SK-N-MC (cell line): ENCODE results near the gene GRPR.
"Not testable (repeated sequence)": the region's sequence is repeated elsewhere in the genome, so short reads cannot be mapped to it uniquely, and the experiment has no call there.

Experiments
- DNase-seq: peaks from one replicate; pipeline ENCODE4 v3.0.0-alpha.2; 2011; ENCODE audit warnings: low read depth, low spot score
- H3K27ac ChIP-seq: fragments of 200-600 bp; sonication (generic); 2 replicates; pipeline ENCODE4 v1.5.1; 2016; ENCODE audit warnings: mixed run types
- H3K36me3 ChIP-seq: fragments of 200-600 bp; sonication (generic); 2 replicates; pipeline ENCODE4 v1.6.1; 2017; ENCODE audit warnings: antibody characterized with exemption, low read length, mixed read lengths; ENCODE audit not compliant: insufficient read depth
- H3K4me3 ChIP-seq: fragments of 200-600 bp; sonication (generic); 2 replicates; pipeline ENCODE4 v1.5.1; 2016
- H3K9ac ChIP-seq: fragments of 200-600 bp; sonication (generic); 2 replicates; pipeline ENCODE4 v1.8.0; 2017; ENCODE audit warnings: mixed run types, mixed read lengths; ENCODE audit not compliant: insufficient read length
- H3K9me3 ChIP-seq: fragments of 200-600 bp; sonication (generic); 2 replicates; pipeline ENCODE4 v1.6.1; 2017; ENCODE audit warnings: low read depth, mild to moderate bottlenecking, antibody characterized with exemption, low read length, moderate library complexity, mixed read lengths
- EZH2 ChIP-seq: fragments of 200-600 bp; sonication (generic); IDR thresholded peaks from one replicate; pipeline ENCODE4 v1.6.1; 2017; ENCODE audit warnings: antibody characterized with exemption
- FOXP2 ChIP-seq: optimal IDR thresholded peaks from 2 replicates; pipeline ENCODE3; 2011; ENCODE audit warnings: mild to moderate bottlenecking, moderate library complexity; ENCODE audit not compliant: insufficient read depth; ENCODE audit errors: extremely low read length, control extremely low read depth
- POLR2AphosphoS5 ChIP-seq: IDR thresholded peaks from 2 replicates; pipeline ENCODE4 v1.6.1; 2012; ENCODE audit warnings: mild to moderate bottlenecking, low read depth, low read length, borderline replicate concordance

GRPR gene

DNA sequence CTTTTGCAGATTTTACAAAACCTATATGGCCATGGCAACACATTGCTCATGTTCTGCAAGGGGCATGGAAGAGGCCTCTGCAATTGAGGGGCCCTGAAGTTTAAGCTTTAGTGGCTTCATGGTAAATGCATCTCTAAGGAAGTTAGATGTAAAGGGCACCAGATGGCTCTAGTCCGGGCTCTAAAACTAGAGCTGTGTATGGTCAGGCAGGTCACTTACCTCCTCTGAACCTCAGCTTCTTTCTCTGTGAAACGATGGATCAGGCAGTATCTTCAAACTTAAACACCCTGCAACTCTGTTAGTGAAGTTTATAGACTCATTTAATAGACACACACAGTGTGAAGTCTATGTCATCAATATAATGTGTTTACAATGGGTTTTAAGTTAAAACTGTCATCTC is 53.9 kb downstream of the GRPR start:
- no peak for DNase-seq
- no peaks in the 10 kb centered on the region for H3K9me3 ChIP-seq
- no peak overlapping the region for H3K27ac ChIP-seq
- no peaks in the 10 kb centered on the region for H3K36me3 ChIP-seq
- H3K4me3 ChIP-seq, result no peak overlapping the region
- no peak for TF ChIP-seq FOXP2
- TF ChIP-seq EZH2, result no peak
- no peak for TF ChIP-seq POLR2AphosphoS5
- H3K9ac ChIP-seq, result no peak overlapping the region

DNA sequence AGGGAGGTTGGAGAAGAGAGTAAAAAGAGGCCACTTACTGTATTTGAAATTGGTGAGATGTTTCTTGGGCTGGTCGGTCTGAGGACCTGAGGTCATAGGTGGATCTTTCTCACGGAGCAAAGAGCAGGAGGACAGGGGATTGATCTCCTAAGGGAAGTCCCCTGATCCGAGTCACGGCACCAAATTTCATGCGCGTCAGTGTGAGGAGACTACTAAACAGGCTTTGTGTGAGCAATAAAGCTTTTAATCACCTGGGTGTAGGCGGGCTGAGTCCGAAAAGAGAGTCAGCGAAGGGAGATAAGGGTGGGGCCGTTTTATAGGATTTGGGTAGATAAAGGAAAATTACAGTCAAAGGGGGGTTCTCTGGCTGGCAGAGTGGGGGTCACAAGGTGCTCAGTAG is 60.5 kb downstream of the GRPR start:
- H3K4me3 ChIP-seq, H3K36me3 ChIP-seq, H3K9ac ChIP-seq, H3K9me3 ChIP-seq, DNase-seq, H3K27ac ChIP-seq: not testable (repeated sequence)

DNA sequence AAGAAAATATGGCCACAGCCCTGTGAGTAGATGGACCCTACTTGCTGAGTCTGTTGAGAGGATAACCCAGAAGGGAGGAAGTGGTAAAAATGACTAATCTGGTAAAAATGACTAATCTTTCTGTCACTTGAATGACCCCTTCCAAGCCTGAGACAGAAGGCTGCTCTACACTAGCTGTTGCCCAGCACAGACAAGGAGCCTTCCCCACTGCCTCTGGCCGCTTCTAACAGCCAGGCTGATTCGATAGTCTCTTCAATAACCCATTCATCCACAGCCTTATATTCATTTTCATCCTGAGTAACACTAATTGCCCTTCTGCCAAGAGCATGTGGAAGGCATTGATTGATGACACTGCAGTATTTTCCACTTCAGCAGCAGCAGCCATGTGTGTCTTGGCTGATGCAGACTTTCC is 62.4 kb downstream of the GRPR start:
- H3K27ac ChIP-seq, result no peak overlapping the region
- no peaks in the 10 kb centered on the region for H3K36me3 ChIP-seq
- no peak overlapping the region for H3K4me3 ChIP-seq
- no peak for DNase-seq
- no peaks in the 10 kb centered on the region for H3K9me3 ChIP-seq
- no peak for TF ChIP-seq EZH2
- no peak for TF ChIP-seq POLR2AphosphoS5
- TF ChIP-seq FOXP2, result no peak
- no peak overlapping the region for H3K9ac ChIP-seq

- Histone ChIP-seq H3K9ac (no peak overlapping the region), H3K27ac (no peak overlapping the region), H3K4me3 (no peak overlapping the region), H3K9me3 (no peaks in the 10 kb centered on the region), H3K36me3 (no peaks in the 10 kb centered on the region)
- TF ChIP-seq EZH2, result no peak
- TF ChIP-seq FOXP2, result no peak
- no peak for TF ChIP-seq POLR2AphosphoS5
- DNase-seq, result no peak
These were observed 63.1 kb downstream of the GRPR start for GRCh38 chrX:16186380-16187007.

GRCh38 chrX:16187024-16187760 is 63.8 kb downstream of the GRPR start:
- H3K9ac ChIP-seq, result no peak overlapping the region
- H3K4me3 ChIP-seq, result no peak overlapping the region
- H3K36me3 ChIP-seq, result no peaks in the 10 kb centered on the region
- no peaks in the 10 kb centered on the region for H3K9me3 ChIP-seq
- DNase-seq, result no peak
- no peak overlapping the region for H3K27ac ChIP-seq
- TF ChIP-seq POLR2AphosphoS5 (no peak), EZH2 (no peak), FOXP2 (no peak)

DNA sequence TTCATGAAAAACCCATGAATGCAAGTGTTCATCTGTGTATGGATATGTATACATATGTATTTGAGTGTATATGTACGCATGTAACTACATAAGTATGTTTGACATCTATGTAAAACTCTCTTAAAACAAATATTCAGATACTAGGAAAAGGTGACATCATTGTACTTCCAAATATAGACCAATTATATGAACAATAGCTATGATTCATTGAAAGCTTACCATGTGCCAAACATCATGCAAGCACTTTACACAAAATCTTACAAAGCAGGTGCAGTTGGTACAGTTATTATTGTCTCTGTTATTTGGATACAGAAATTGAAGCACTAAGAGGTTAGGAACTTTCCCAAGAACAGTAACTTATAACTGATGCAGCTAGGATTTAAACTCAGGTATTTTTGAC is 65.3 kb downstream of the GRPR start:
- Histone ChIP-seq H3K27ac (no peak overlapping the region), H3K36me3 (no peaks in the 10 kb centered on the region), H3K9me3 (no peaks in the 10 kb centered on the region), H3K9ac (no peak overlapping the region), H3K4me3 (no peak overlapping the region)
- no peak for TF ChIP-seq FOXP2
- TF ChIP-seq POLR2AphosphoS5, result no peak
- no peak for TF ChIP-seq EZH2
- DNase-seq, result no peak

- Histone ChIP-seq H3K4me3 (no peak overlapping the region), H3K9ac (no peak overlapping the region), H3K9me3 (no peaks in the 10 kb centered on the region), H3K27ac (no peak overlapping the region), H3K36me3 (no peaks in the 10 kb centered on the region)
- TF ChIP-seq EZH2 (no peak), FOXP2 (no peak), POLR2AphosphoS5 (no peak)
- DNase-seq, result no peak
These were observed 68.2 kb downstream of the GRPR start for GRCh38 chrX:16191605-16192004.

DNA sequence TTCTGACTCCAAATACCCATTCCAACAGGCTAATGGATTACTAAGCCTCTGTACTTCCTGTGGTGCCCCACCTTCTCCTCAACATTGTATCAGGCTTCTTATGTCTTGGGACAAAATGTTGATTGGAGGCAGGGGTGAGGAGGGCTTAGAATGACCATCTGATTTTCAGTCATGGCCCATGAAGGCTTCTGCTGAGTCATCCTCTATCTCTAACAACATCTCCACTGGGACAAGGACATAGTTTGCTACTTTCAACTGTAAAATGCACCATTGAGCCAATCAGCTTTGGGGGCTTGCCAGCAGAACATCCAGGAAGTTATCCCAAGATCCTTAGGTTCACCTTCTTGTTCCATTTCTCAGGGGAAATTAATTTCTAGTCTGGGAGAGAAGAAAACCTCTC is 73.5 kb downstream of the GRPR start:
- Histone ChIP-seq H3K27ac (no peak overlapping the region), H3K4me3 (no peak overlapping the region), H3K9ac (no peak overlapping the region), H3K36me3 (no peaks in the 10 kb centered on the region), H3K9me3 (no peaks in the 10 kb centered on the region)
- DNase-seq, result no peak
- TF ChIP-seq EZH2, result no peak
- TF ChIP-seq FOXP2, result no peak
- TF ChIP-seq POLR2AphosphoS5, result no peak

- Histone ChIP-seq H3K9me3 (no peaks in the 10 kb centered on the region), H3K36me3 (no peaks in the 10 kb centered on the region), H3K27ac (no peak overlapping the region), H3K4me3 (no peak overlapping the region), H3K9ac (no peak overlapping the region)
- TF ChIP-seq POLR2AphosphoS5, result no peak
- TF ChIP-seq FOXP2, result no peak
- TF ChIP-seq EZH2, result no peak
- DNase-seq, result no peak
These were observed 76.0 kb downstream of the GRPR start for GRCh38 chrX:16199343-16199742.
